Tongue (tissue), 2 donors: Measurements from ENCODE around the gene ADAMTS3. TPM values are rescaled to one million over a fixed set of nuclear protein-coding genes. Genes with fewer than 3 reads are reported as not detected.
"Not testable (repeated sequence)": the region's sequence is repeated elsewhere in the genome, so short reads cannot be mapped to it uniquely, and the experiment has no call there.

ENCODE experiments used
- DNase-seq: peaks from one replicate; pipeline ENCODE4 v3.0.0-alpha.2; 2015
- total RNA-seq: library from RNA; depleted of rRNA; stranded (reverse); fragments of >200 nt; gene quantifications from one replicate; pipeline ENCODE4 v1.2.3, GENCODE V29; 2014

The ADAMTS3 gene
- total RNA-seq, 1 donor from 2014 or later = 2.8 TPM

GRCh38 chr4:72468904-72469502, 100.0 kb downstream of the ADAMTS3 start:
- peak; percentile 53 for DNase-seq

GRCh38 chr4:72467633-72468032, 101.4 kb downstream of the ADAMTS3 start:
- no peak for DNase-seq

DNA sequence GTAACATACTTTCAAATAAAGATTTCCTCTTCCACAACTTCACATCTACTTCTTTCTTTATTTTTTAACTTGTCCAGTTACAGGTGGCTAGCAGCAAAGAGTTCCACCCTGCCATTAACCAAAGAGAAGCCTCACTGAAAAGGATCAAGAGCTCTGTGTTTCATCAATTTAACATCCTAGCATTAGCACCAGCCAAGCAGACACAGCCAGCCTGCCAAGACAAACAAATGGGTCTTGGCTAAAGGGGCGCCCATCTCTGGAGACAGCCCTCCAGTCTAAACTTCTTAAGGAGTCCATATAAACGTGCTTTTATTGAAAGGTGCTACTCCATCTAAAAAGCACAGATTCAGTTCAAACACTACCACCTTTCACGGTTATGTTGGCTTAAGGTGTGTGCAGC, 105.3 kb downstream of the ADAMTS3 start:
- peak; percentile 30 for DNase-seq

DNA sequence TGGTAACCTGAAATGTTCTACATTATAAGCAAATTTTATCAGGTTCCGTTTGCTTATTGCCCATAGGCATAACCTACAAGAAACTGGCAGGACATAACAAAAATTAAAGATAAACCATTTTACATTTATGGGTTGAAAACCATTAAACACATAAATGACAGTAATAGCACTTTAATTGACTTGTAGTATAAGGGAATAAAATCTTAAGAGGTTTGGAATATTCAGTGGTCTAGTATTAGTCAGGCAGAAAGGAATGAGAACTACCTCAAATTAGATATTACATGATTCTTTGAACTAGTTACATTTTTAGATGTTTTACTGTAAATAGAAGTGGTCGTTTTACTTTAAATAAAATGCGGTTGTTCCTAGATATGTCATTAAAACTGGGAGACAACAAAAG, 111.9 kb downstream of the ADAMTS3 start:
- DNase-seq = no peak

- DNase-seq = peak; percentile 68
These were observed 117.7 kb downstream of the ADAMTS3 start for GRCh38 chr4:72451349-72451748.

- DNase-seq = no peak
These were observed 119.3 kb downstream of the ADAMTS3 start for GRCh38 chr4:72449705-72450104.

GRCh38 chr4:72448231-72448630, 120.8 kb downstream of the ADAMTS3 start:
- DNase-seq = no peak

GRCh38 chr4:72446353-72447055, 122.5 kb downstream of the ADAMTS3 start:
- DNase-seq = no peak

DNA sequence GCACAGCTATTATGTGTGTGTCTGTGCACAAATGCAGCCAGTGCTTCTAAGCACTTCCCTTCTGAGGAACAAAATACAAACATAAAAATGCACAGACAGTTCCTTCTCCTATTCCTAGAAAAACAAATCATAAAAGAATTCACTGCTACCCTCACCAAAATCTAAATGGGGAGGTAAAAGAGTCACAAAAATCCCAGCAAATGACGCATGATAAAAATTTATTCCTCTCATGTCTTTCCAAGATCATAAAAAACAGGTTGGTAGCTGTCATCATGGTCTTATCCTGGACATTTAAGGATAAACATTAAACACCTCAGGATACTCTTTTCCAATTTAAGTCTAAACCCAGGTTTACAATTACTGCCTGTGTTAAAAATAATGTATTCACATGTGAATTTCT, 124.9 kb downstream of the ADAMTS3 start:
- no peak for DNase-seq

GRCh38 chr4:72442715-72443114, 126.3 kb downstream of the ADAMTS3 start:
- no peak for DNase-seq

- no peak for DNase-seq
These were observed 126.9 kb downstream of the ADAMTS3 start for GRCh38 chr4:72442147-72442546.

DNA sequence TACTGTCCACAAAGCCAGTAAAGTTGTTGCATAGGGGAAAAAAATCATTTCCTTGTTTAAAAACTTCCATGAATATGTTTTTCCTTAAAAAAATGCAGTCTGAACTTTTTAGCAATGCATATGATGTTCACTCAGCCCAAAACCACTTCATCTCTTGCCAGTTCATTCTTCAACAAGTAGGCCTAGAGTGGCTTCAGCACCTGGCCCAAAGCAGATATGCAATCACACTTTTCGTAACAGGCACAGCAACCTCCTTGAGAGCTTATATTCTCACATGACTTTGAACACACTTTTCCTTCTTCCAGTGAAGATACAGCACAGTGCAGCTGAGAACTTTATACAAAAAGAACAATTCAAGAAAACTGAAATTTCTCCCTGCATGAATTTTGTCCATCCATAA, 128.6 kb downstream of the ADAMTS3 start:
- no peak for DNase-seq

DNA sequence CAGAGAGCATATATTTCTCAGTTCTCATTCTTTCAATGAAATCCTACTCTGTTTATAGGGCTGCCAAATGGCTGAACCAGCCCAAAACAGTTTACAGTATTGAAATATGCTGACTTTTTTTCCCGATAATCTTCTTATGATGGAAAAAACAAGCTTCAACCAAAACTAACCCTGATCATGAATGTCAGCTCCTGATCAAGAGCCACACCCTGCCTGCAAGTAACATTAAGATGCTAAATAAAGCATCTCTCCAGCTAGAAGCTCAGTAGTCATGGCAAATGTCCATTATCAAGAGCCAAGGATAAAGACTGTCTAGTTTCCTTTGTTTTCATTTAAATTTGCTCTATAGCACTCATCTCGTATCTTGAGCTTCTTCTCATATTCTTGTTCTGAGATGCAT, 136.0 kb downstream of the ADAMTS3 start:
- DNase-seq = no peak

DNA sequence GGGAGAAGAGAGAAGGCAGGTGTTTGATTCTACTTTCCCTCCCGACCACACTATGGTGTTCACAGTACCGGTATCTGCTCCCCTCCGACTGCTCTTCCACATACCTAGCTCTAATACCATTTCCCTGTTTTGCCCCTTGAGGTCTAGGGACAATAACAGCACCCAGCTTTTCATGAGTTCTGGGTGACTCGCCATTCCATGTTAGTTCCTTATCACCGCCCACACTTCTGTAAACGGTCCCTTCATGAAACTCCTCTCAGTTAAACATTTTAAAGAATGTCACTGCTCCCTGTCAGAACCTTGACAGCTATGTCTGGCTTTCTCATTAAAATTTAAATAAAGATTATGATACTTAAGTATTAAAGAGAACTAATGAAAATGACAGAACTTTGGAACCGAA, 136.7 kb downstream of the ADAMTS3 start:
- no peak for DNase-seq

DNA sequence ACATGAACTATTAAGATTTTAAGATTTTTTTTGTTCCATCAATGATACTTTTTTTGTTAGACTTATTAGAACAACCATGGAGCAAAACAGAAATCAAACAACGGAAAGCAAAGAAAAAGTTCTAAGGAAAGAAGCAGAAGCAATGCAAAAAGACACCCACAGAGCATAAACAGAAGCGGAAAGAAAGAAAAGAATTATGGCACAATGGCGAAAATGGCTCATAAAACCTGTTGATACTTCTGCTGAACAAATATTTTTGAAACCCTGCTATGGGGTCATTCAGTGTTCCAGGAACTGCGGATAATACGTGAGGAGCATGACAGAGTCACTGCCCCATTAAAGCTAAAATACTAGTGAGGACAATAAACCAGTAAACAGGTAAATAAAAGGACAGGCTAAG, 138.0 kb downstream of the ADAMTS3 start:
- DNase-seq = no peak

GRCh38 chr4:72430050-72430449, 139.0 kb downstream of the ADAMTS3 start:
- DNase-seq = no peak

GRCh38 chr4:72429397-72429889, 139.6 kb downstream of the ADAMTS3 start:
- DNase-seq = no peak

- no peak for DNase-seq
These were observed 142.0 kb downstream of the ADAMTS3 start for GRCh38 chr4:72427057-72427456.

GRCh38 chr4:72425908-72426307, 143.1 kb downstream of the ADAMTS3 start:
- not testable (repeated sequence) for DNase-seq

- DNase-seq = no peak
These were observed 145.0 kb downstream of the ADAMTS3 start for GRCh38 chr4:72424006-72424405.

- DNase-seq = no peak
These were observed 146.6 kb downstream of the ADAMTS3 start for GRCh38 chr4:72422416-72422815.

GRCh38 chr4:72418458-72418857, 150.6 kb downstream of the ADAMTS3 start:
- DNase-seq = peak; percentile 82

DNA sequence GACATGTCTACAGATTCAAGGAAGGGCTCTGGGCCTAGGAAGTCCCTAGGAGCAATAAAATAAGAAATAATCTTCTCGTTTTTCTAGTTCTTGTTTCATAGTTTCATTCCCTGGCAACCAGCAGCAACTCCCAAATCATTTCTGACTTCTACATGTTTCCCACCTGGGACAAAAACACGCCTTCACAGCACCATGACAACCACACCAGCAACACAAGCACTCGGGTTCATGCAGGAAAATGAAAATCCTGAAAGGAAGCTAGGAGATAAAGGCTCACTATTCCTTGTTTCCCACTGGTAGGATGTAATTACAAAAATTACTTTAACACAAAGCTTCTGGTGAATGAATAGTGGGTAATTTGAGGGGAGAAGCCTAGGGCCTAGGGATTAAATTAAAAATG, 158.9 kb downstream of the ADAMTS3 start:
- peak; percentile 38 for DNase-seq

DNA sequence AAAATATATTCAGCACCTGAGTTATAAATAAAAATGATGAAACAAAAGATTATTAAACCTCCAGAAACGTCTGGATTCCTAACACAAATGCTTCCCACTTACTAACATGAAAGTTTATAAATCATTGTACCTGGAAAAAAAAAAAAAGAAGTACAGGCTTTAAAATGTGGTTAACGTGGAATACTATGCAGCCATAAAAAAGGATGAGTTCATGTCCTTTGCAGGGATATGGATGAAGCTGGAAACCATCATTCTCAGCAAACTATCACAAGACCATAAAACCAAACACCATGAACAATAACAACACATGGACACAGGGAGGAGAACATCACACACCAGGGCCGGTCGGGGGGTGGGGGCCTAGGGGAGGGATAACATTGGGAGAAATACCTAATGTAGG, 160.5 kb downstream of the ADAMTS3 start:
- DNase-seq = no peak
